PC-3 (cell line): ENCODE results near the gene HNRNPC.

Source experiments
- CTCF ChIP-seq: fragments of 300-600 bp; sonication (generic); conservative IDR thresholded peaks from 2 replicates; pipeline ENCODE4 v1.5.1; 2017; ENCODE audit warnings: antibody characterized with exemption, low read depth, mild to moderate bottlenecking, low read length
- EZH2 ChIP-seq: fragments of 300-600 bp; sonication (generic); IDR thresholded peaks from one replicate; pipeline ENCODE4 v1.6.1; 2017; ENCODE audit warnings: antibody characterized with exemption, mild to moderate bottlenecking, low read length; ENCODE audit not compliant: unreplicated experiment
- EZH2phosphoT487 ChIP-seq: fragments of 300-600 bp; sonication (generic); IDR thresholded peaks from 2 replicates; pipeline ENCODE4 v1.6.1; 2018; ENCODE audit warnings: mild to moderate bottlenecking, antibody characterized with exemption, low read length, borderline replicate concordance

- TF ChIP-seq CTCF: no peak
- no peak for TF ChIP-seq EZH2
- no peak for TF ChIP-seq EZH2phosphoT487
Observed at GRCh38 chr14:21197418-21198205, 71.6 kb downstream of the HNRNPC start.
